Measurements from ENCODE around the gene SLC37A3.

DNA sequence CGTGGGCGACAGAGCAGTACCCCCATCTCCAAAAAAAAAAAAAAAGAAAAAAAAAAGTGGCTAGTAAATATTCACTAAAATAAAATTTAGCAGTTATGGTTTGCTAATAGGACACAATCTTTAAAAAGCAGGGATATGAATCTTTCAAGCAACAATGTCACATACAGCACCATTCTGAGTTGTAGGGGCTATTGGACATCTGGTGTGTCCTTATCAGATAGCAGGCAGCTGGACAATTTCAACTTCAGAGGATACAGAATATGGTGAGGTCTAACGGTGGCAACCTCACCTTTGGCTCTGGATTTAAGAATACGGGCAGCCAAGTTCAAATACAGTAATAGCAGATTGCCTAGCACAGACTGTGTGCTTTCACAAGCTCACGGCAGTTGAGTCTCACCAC lies 51.1 kb downstream of the SLC37A3 start:
- TF ChIP-seq, protein P1, sequence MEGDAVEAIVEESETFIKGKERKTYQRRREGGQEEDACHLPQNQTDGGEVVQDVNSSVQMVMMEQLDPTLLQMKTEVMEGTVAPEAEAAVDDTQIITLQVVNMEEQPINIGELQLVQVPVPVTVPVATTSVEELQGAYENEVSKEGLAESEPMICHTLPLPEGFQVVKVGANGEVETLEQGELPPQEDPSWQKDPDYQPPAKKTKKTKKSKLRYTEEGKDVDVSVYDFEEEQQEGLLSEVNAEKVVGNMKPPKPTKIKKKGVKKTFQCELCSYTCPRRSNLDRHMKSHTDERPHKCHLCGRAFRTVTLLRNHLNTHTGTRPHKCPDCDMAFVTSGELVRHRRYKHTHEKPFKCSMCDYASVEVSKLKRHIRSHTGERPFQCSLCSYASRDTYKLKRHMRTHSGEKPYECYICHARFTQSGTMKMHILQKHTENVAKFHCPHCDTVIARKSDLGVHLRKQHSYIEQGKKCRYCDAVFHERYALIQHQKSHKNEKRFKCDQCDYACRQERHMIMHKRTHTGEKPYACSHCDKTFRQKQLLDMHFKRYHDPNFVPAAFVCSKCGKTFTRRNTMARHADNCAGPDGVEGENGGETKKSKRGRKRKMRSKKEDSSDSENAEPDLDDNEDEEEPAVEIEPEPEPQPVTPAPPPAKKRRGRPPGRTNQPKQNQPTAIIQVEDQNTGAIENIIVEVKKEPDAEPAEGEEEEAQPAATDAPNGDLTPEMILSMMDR (IDR thresholded peaks at IDR 0.05): no peak
- TF ChIP-seq POLR2A (IDR thresholded peaks at IDR 0.05): no peak
